Ecto neural progenitor cell (in vitro differentiated cells): ENCODE measurements around the gene EFR3B.
"Not testable (repeated sequence)": the region's sequence is repeated elsewhere in the genome, so short reads cannot be mapped to it uniquely, and the experiment has no call there.

ENCODE experiments used
- DNase-seq: peaks from one replicate; pipeline ENCODE4 v3.0.0-alpha.2; 2018; ENCODE audit warnings: low spot score

Gene EFR3B

GRCh38 chr2:25150993-25151392, 109.1 kb downstream of the EFR3B start:
- DNase-seq, result not testable (repeated sequence)

GRCh38 chr2:25151718-25152117, 109.8 kb downstream of the EFR3B start:
- DNase-seq, result no peak

- DNase-seq, result no peak
These were observed 113.5 kb downstream of the EFR3B start for GRCh38 chr2:25155401-25155800.

- DNase-seq, result no peak
These were observed 116.4 kb downstream of the EFR3B start for GRCh38 chr2:25158096-25158852.

GRCh38 chr2:25159949-25160348, 118.1 kb downstream of the EFR3B start:
- peak; percentile 78 for DNase-seq

GRCh38 chr2:25160376-25160775, 118.5 kb downstream of the EFR3B start:
- no peak for DNase-seq

GRCh38 chr2:25161055-25161781, 119.3 kb downstream of the EFR3B start:
- DNase-seq, result no peak

- not testable (repeated sequence) for DNase-seq
These were observed 120.2 kb downstream of the EFR3B start for GRCh38 chr2:25162061-25162460.

GRCh38 chr2:25164561-25164960, 122.7 kb downstream of the EFR3B start:
- DNase-seq, result no peak

- DNase-seq, result peak; percentile 61
These were observed 124.4 kb downstream of the EFR3B start for GRCh38 chr2:25165992-25166875.

- peak; percentile 70 for DNase-seq
These were observed 126.6 kb downstream of the EFR3B start, which contains the start of gene POMC for GRCh38 chr2:25168256-25169072. TSS of gene POMC (minus strand) at chr2:25168580. CDS start at chr2:25164772, 3,808 bp downstream.

- DNase-seq, result no peak
These were observed 127.2 kb downstream of the EFR3B start for GRCh38 chr2:25169073-25169470.

- no peak for DNase-seq
These were observed 129.0 kb downstream of the EFR3B start for GRCh38 chr2:25170888-25171287.

GRCh38 chr2:25173719-25174118, 131.8 kb downstream of the EFR3B start:
- no peak for DNase-seq

GRCh38 chr2:25174192-25174861, 132.5 kb downstream of the EFR3B start:
- no peak for DNase-seq

GRCh38 chr2:25176138-25176537, 134.3 kb downstream of the EFR3B start:
- no peak for DNase-seq

- DNase-seq, result no peak
These were observed 134.8 kb downstream of the EFR3B start for GRCh38 chr2:25176541-25177181.

GRCh38 chr2:25177211-25177611, 135.3 kb downstream of the EFR3B start:
- no peak for DNase-seq

- no peak for DNase-seq
These were observed 137.1 kb downstream of the EFR3B start for GRCh38 chr2:25178976-25179375.

GRCh38 chr2:25184254-25184653, 142.4 kb downstream of the EFR3B start:
- DNase-seq, result no peak
